Measurements from ENCODE around the gene STAG1.

DNA sequence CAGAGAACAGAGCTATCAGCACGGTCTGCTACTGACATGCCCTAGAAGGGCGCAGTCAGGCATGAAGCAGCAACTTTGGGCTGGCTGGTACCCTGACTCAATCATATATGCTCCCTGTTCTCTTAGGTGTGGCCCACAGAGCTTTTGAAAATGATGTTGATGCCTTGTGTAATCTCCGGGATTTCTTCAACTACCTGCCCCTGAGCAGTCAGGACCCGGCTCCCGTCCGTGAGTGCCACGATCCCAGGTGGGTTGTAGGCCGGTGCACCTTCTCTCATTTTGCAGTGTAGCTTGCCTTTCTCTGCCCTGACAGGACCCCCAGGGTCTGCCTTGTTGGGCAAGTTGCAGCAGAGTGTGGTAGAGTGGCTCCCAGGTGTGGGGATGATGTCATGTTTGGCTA, 454.4 kb downstream of the STAG1 start:
- TF ChIP-seq, protein P1, sequence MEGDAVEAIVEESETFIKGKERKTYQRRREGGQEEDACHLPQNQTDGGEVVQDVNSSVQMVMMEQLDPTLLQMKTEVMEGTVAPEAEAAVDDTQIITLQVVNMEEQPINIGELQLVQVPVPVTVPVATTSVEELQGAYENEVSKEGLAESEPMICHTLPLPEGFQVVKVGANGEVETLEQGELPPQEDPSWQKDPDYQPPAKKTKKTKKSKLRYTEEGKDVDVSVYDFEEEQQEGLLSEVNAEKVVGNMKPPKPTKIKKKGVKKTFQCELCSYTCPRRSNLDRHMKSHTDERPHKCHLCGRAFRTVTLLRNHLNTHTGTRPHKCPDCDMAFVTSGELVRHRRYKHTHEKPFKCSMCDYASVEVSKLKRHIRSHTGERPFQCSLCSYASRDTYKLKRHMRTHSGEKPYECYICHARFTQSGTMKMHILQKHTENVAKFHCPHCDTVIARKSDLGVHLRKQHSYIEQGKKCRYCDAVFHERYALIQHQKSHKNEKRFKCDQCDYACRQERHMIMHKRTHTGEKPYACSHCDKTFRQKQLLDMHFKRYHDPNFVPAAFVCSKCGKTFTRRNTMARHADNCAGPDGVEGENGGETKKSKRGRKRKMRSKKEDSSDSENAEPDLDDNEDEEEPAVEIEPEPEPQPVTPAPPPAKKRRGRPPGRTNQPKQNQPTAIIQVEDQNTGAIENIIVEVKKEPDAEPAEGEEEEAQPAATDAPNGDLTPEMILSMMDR (IDR thresholded peaks at IDR 0.05) = no peak
- TF ChIP-seq POLR2A (IDR thresholded peaks at IDR 0.05) = no peak
- no peak for TF ChIP-seq EP300 (IDR thresholded peaks at IDR 0.05)
